Endodermal cell (in vitro differentiated cells): ENCODE results near the gene SENP1. TPM values are rescaled to one million over a fixed set of nuclear protein-coding genes. Genes with fewer than 3 reads are reported as not detected.

Experiments used
- DNase-seq: peaks from one replicate; pipeline ENCODE4 v3.0.0-alpha.2; 2017
- H3K27ac ChIP-seq: 2 replicates; pipeline ENCODE4 v1.5.1; 2013; ENCODE audit warnings: mild to moderate bottlenecking, low read depth, low read length, moderate library complexity
- H3K27me3 ChIP-seq: 2 replicates; pipeline ENCODE4 v1.6.1; 2013; ENCODE audit warnings: mild to moderate bottlenecking, low read length, moderate library complexity; ENCODE audit not compliant: insufficient read depth, control insufficient read depth, poor library complexity, severe bottlenecking
- H3K36me3 ChIP-seq: 2 replicates; pipeline ENCODE4 v1.7.0; 2013; ENCODE audit warnings: mild to moderate bottlenecking, low read length, moderate library complexity; ENCODE audit not compliant: control insufficient read depth, insufficient read depth
- H3K4me1 ChIP-seq: one replicate; pipeline ENCODE4 v1.7.0; 2013; ENCODE audit warnings: low read length; ENCODE audit not compliant: control insufficient read depth, insufficient read depth
- H3K4me3 ChIP-seq: 2 replicates; pipeline ENCODE4 v1.5.1; 2013; ENCODE audit warnings: mild to moderate bottlenecking, low read length, moderate library complexity
- H3K9ac ChIP-seq: 2 replicates; pipeline ENCODE4 v1.6.1; 2013; ENCODE audit warnings: mild to moderate bottlenecking, low read length, moderate library complexity; ENCODE audit not compliant: poor library complexity, severe bottlenecking; ENCODE audit errors: extremely low read depth
- H3K9me3 ChIP-seq: 2 replicates; pipeline ENCODE4 v1.6.1; 2013; ENCODE audit warnings: mild to moderate bottlenecking, low read length, moderate library complexity; ENCODE audit not compliant: control insufficient read depth
- H3K27ac Mint-ChIP-seq: 2 replicates; pipeline ENCODE4 v1.8.0; 2020; ENCODE audit warnings: mixed read lengths
- H3K27me3 Mint-ChIP-seq: 2 replicates; pipeline ENCODE4 v1.8.0; 2021; ENCODE audit warnings: mild to moderate bottlenecking, mixed read lengths; ENCODE audit not compliant: insufficient read depth
- H3K36me3 Mint-ChIP-seq: 2 replicates; pipeline ENCODE4 v1.8.0; 2020; ENCODE audit warnings: low read depth, mixed read lengths
- H3K4me1 Mint-ChIP-seq: 2 replicates; pipeline ENCODE4 v1.8.0; 2020; ENCODE audit warnings: mixed read lengths
- H3K4me3 Mint-ChIP-seq: 2 replicates; pipeline ENCODE4 v1.8.0; 2020; ENCODE audit warnings: mild to moderate bottlenecking, moderate library complexity, mixed read lengths
- H3K9me3 Mint-ChIP-seq: 2 replicates; pipeline ENCODE4 v1.8.0; 2020; ENCODE audit warnings: mild to moderate bottlenecking, mixed read lengths
- WGBS, 2 experiments: methylation state at CpG; one replicate each; pipeline versions ENCODE4 v1.1.5 to v1.1.7; 2013; ENCODE audit warnings: missing lambda C conversion rate in 2 of 2, mixed read lengths in 1 of 2; ENCODE audit not compliant: insufficient coverage in 1 of 2, insufficient read length in 1 of 2; 5-methylcytosine and 5-hydroxymethylcytosine counted together
- total RNA-seq, 2 donors: library from RNA; stranded (reverse); fragmentation: NEBNext Ultra II Directional in 1 of 2; extraction: Animal tissue kit (Norgen Biotek cat#: 25700) in 1 of 2; gene quantifications; 2 replicates in 1 of 2; 3 replicates in 1 of 2; pipeline ENCODE4 v1.2.1, GENCODE V29; 2021
- TF ChIP-seq, protein P1 (sequence below): fragments of 200-600 bp; sonication (generic); conservative IDR thresholded peaks from 2 replicates; pipeline ENCODE4 v1.5.0; 2021; ENCODE audit warnings: antibody characterized with exemption, mild to moderate bottlenecking

The SENP1 gene
- total RNA-seq, 2 donors from 2014 or later = 30.6 to 39.6 TPM

GRCh38 chr12:48001505-48002413 is 104.1 kb downstream of the SENP1 start:
- Mint-ChIP-seq H3K27me3 (peaks cover 98% of the 10 kb centered on the region), H3K9me3 (no peaks in the 10 kb centered on the region), H3K27ac (peak overlapping the region; percentile 72), H3K4me3 (peak overlapping the region; percentile 56), H3K36me3 (no peaks in the 10 kb centered on the region), H3K4me1 (peaks cover 29% of the 10 kb centered on the region)
- peak overlapping the region; percentile 76 for H3K4me3 ChIP-seq
- H3K36me3 ChIP-seq = peaks cover 2% of the 10 kb centered on the region
- TF ChIP-seq, protein P1, sequence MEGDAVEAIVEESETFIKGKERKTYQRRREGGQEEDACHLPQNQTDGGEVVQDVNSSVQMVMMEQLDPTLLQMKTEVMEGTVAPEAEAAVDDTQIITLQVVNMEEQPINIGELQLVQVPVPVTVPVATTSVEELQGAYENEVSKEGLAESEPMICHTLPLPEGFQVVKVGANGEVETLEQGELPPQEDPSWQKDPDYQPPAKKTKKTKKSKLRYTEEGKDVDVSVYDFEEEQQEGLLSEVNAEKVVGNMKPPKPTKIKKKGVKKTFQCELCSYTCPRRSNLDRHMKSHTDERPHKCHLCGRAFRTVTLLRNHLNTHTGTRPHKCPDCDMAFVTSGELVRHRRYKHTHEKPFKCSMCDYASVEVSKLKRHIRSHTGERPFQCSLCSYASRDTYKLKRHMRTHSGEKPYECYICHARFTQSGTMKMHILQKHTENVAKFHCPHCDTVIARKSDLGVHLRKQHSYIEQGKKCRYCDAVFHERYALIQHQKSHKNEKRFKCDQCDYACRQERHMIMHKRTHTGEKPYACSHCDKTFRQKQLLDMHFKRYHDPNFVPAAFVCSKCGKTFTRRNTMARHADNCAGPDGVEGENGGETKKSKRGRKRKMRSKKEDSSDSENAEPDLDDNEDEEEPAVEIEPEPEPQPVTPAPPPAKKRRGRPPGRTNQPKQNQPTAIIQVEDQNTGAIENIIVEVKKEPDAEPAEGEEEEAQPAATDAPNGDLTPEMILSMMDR = no peak
- peaks cover 94% of the 10 kb centered on the region for H3K27me3 ChIP-seq
- H3K27ac ChIP-seq = peak overlapping the region; percentile 84
- no peak overlapping the region for H3K9ac ChIP-seq
- no peaks in the 10 kb centered on the region for H3K9me3 ChIP-seq
- H3K4me1 ChIP-seq = peaks cover 11% of the 10 kb centered on the region
- 0 to 1% methylated on average over 25 to 57 of the region's 57 CpGs for WGBS, 2 experiments
- peak; percentile 94 for DNase-seq

GRCh38 chr12:48000878-48001504 is 104.9 kb downstream of the SENP1 start:
- H3K9ac ChIP-seq = no peak overlapping the region
- peaks cover 94% of the 10 kb centered on the region for H3K27me3 ChIP-seq

GRCh38 chr12:47999816-48000215 is 106.1 kb downstream of the SENP1 start:
- H3K4me1 Mint-ChIP-seq = peaks cover 21% of the 10 kb centered on the region
- TF ChIP-seq, protein P1 = no peak
- Histone ChIP-seq H3K9ac (no peak overlapping the region), H3K27me3 (peaks cover 92% of the 10 kb centered on the region), H3K4me1 (peaks cover under 1% of the 10 kb centered on the region), H3K36me3 (peaks cover 16% of the 10 kb centered on the region), H3K4me3 (no peak overlapping the region), H3K9me3 (no peaks in the 10 kb centered on the region), H3K27ac (no peak overlapping the region)
- no peak overlapping the region for H3K4me3 Mint-ChIP-seq
- H3K36me3 Mint-ChIP-seq = no peaks in the 10 kb centered on the region
- DNase-seq = no peak
- peaks cover 98% of the 10 kb centered on the region for H3K27me3 Mint-ChIP-seq
- no peak overlapping the region for H3K27ac Mint-ChIP-seq
- WGBS, 2 experiments = 65 to 67% methylated on average over 2 to 9 of the region's 9 CpGs
- no peaks in the 10 kb centered on the region for H3K9me3 Mint-ChIP-seq

More at GRCh38 chr12:48000878-48001504, 104.9 kb downstream of the SENP1 start:
- H3K27me3 Mint-ChIP-seq = peaks cover 98% of the 10 kb centered on the region
- H3K36me3 Mint-ChIP-seq = no peaks in the 10 kb centered on the region
- H3K36me3 ChIP-seq = peaks cover 6% of the 10 kb centered on the region
- H3K27ac ChIP-seq = peak overlapping the region; percentile 84
- peak overlapping the region; percentile 72 for H3K27ac Mint-ChIP-seq
- WGBS, 2 experiments = 3 to 13% methylated on average over 16 to 18 of the region's 18 CpGs
- peak overlapping the region; percentile 76 for H3K4me3 ChIP-seq
- no peaks in the 10 kb centered on the region for H3K9me3 ChIP-seq
- peak overlapping the region; percentile 56 for H3K4me3 Mint-ChIP-seq
- DNase-seq = peak; percentile 91
- H3K4me1 Mint-ChIP-seq = peaks cover 29% of the 10 kb centered on the region
- H3K4me1 ChIP-seq = peaks cover 11% of the 10 kb centered on the region
- no peaks in the 10 kb centered on the region for H3K9me3 Mint-ChIP-seq
- TF ChIP-seq, protein P1 = peak; percentile 37
